Activated naive CD8-positive, alpha-beta T cell treated with anti-CD3 and anti-CD28 coated beads for 36 hours (primary cell): ENCODE data around the gene TTI1. TPM values are rescaled to one million over a fixed set of nuclear protein-coding genes. Genes with fewer than 3 reads are reported as not detected.

Experiments
- DNase-seq: peaks from one replicate; pipeline ENCODE4 v3.0.0; 2021
- H3K27ac Mint-ChIP-seq: one replicate; pipeline ENCODE4 v1.8.0; 2022; ENCODE audit warnings: mild to moderate bottlenecking, moderate library complexity, mixed read lengths
- H3K27me3 Mint-ChIP-seq: one replicate; pipeline ENCODE4 v1.8.0; 2022; ENCODE audit warnings: mild to moderate bottlenecking, mixed read lengths
- H3K36me3 Mint-ChIP-seq: one replicate; pipeline ENCODE4 v1.8.0; 2021; ENCODE audit warnings: mild to moderate bottlenecking, mixed read lengths
- H3K4me1 Mint-ChIP-seq: one replicate; pipeline ENCODE4 v1.8.0; 2021; ENCODE audit warnings: mixed read lengths
- H3K4me3 Mint-ChIP-seq: one replicate; pipeline ENCODE4 v1.8.0; 2022; ENCODE audit warnings: mild to moderate bottlenecking, moderate library complexity, mixed read lengths
- H3K9me3 Mint-ChIP-seq: one replicate; pipeline ENCODE4 v1.8.0; 2022; ENCODE audit warnings: mixed read lengths
- total RNA-seq, 2 experiments: library from RNA; stranded (reverse); gene quantifications; one replicate each; pipeline ENCODE4 v1.2.3, GENCODE V29; 2021

Gene TTI1
- total RNA-seq, 2 experiments from 2014 or later: 38.1 to 40.7 TPM

DNA sequence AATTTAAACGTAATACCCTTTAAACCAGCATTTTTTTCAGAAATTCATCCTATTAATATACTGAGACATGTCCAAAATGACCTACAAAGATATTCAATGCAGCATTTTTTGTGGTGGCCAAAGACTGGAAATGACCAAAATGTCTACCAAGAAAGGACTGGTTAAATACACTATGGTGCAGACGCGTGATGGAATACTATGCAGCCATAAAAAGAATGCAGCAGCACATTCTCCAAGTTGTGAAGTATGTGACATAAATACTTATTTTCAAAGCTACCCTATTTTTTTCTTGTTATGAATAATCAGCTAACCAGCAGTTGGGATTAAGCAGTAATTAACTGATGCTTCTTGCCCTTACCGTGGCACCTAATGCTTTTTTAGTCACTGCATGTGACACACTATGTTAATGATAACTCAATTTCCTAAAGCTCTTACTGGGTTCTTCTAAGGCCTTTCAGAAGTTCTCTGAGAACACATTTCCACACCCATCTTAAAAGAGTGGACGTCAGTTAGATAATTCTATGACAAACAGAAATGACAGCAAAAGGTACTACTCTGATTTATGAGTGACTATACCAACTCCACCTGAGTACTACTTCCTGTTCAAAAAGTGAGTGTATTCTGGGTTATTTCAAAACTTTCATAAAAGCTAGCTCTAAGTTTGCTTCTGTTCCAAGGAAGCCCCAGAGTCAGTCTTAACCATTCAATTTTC, 24.9 kb downstream of the TTI1 start:
- no peak for DNase-seq
- Mint-ChIP-seq H3K9me3 (no peaks in the 10 kb centered on the region), H3K27ac (no peak overlapping the region), H3K36me3 (peaks cover 38% of the 10 kb centered on the region), H3K27me3 (no peaks in the 10 kb centered on the region), H3K4me1 (peaks cover 21% of the 10 kb centered on the region), H3K4me3 (no peak overlapping the region)

- Mint-ChIP-seq H3K4me1 (peaks cover 21% of the 10 kb centered on the region), H3K4me3 (no peak overlapping the region)
These were observed 25.7 kb downstream of the TTI1 start for GRCh38 chr20:38007526-38007925.

DNA sequence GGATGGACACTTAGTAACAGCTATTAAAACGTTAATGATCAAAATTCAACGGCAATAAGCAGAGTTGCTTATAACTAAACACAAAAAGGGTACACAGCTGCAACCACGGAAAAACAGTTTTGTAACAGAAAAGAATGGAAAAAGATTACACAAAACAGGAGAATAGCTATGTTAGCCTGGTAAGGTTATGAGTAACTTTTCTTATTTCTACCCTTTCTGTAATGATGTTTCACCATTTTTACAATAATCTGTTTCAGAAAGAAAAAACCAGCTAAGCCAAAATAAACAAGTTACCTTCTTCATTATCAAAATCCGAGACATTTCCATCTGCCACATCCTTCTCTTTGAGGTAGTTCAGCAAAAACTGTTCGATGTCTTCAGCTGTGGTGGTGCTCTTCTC, 27.4 kb downstream of the TTI1 start:
- no peak overlapping the region for H3K4me3 Mint-ChIP-seq
- no peak for DNase-seq
- H3K27me3 Mint-ChIP-seq: no peaks in the 10 kb centered on the region
- H3K9me3 Mint-ChIP-seq: no peaks in the 10 kb centered on the region
- H3K4me1 Mint-ChIP-seq: peaks cover 16% of the 10 kb centered on the region
- H3K36me3 Mint-ChIP-seq: peaks cover 30% of the 10 kb centered on the region
- no peak overlapping the region for H3K27ac Mint-ChIP-seq

More at GRCh38 chr20:38007526-38007925, 25.7 kb downstream of the TTI1 start:
- H3K27ac Mint-ChIP-seq: no peak overlapping the region
- H3K9me3 Mint-ChIP-seq: no peaks in the 10 kb centered on the region
- DNase-seq: no peak
- H3K27me3 Mint-ChIP-seq: no peaks in the 10 kb centered on the region
- H3K36me3 Mint-ChIP-seq: peaks cover 33% of the 10 kb centered on the region

- no peak overlapping the region for H3K4me3 Mint-ChIP-seq
- H3K27ac Mint-ChIP-seq: no peak overlapping the region
- H3K27me3 Mint-ChIP-seq: no peaks in the 10 kb centered on the region
- peaks cover 37% of the 10 kb centered on the region for H3K36me3 Mint-ChIP-seq
- no peak for DNase-seq
- no peaks in the 10 kb centered on the region for H3K9me3 Mint-ChIP-seq
- peaks cover 13% of the 10 kb centered on the region for H3K4me1 Mint-ChIP-seq
These were observed 28.8 kb downstream of the TTI1 start for GRCh38 chr20:38004416-38004815.

DNA sequence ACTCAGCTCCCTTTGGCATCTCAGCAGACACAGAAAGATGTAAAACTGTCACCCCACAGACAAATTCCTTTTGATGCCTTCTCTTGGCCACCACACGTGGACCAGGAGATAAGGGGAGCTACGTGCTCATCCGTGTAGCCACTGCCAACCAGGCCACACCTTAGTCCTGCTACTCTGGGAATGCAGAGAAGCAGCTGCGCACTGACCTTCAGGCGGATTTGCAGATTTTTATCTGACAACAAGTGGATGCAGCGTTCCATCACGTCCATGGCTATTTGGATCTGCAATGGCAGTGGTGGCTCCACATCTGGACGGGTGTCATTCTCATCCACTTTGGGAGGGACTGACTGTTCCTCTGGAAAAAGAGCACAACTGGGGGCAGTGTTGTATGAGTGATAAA, 30.8 kb downstream of the TTI1 start:
- H3K4me1 Mint-ChIP-seq: peaks cover 13% of the 10 kb centered on the region
- no peaks in the 10 kb centered on the region for H3K27me3 Mint-ChIP-seq
- no peak overlapping the region for H3K27ac Mint-ChIP-seq
- H3K4me3 Mint-ChIP-seq: no peak overlapping the region
- DNase-seq: no peak
- no peaks in the 10 kb centered on the region for H3K9me3 Mint-ChIP-seq
- H3K36me3 Mint-ChIP-seq: peaks cover 30% of the 10 kb centered on the region

- no peaks in the 10 kb centered on the region for H3K27me3 Mint-ChIP-seq
- no peaks in the 10 kb centered on the region for H3K9me3 Mint-ChIP-seq
- DNase-seq: no peak
- no peak overlapping the region for H3K27ac Mint-ChIP-seq
- H3K4me1 Mint-ChIP-seq: peaks cover 11% of the 10 kb centered on the region
- H3K36me3 Mint-ChIP-seq: peaks cover 33% of the 10 kb centered on the region
- H3K4me3 Mint-ChIP-seq: no peak overlapping the region
These were observed 31.3 kb downstream of the TTI1 start for GRCh38 chr20:38001981-38002380.

- peaks cover 7% of the 10 kb centered on the region for H3K4me1 Mint-ChIP-seq
- H3K36me3 Mint-ChIP-seq: peaks cover 29% of the 10 kb centered on the region
- H3K9me3 Mint-ChIP-seq: no peaks in the 10 kb centered on the region
- H3K27me3 Mint-ChIP-seq: no peaks in the 10 kb centered on the region
- no peak overlapping the region for H3K4me3 Mint-ChIP-seq
- no peak overlapping the region for H3K27ac Mint-ChIP-seq
- no peak for DNase-seq
These were observed 31.9 kb downstream of the TTI1 start for GRCh38 chr20:38001173-38001875.

DNA sequence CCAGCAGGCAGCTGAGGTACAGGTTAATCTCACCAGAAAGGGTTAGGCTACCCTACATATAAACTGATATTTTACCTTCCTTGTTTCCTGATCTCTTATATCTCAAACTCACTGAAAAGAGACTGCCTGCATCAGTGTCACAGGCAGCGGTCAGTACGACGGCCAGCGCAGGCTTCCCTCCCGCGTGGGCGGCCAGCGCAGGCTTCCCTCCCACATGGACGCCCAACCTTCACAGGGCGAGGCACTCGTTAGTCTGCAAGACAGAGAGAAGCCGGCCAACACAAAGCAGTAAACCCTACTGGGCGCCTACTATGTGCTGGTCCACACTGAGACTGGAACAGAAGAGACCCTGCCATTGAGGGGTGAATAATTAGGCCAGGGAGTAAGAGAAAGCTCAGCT, 33.0 kb downstream of the TTI1 start:
- Mint-ChIP-seq H3K27me3 (no peaks in the 10 kb centered on the region), H3K4me1 (no peaks in the 10 kb centered on the region), H3K9me3 (no peaks in the 10 kb centered on the region), H3K27ac (no peak overlapping the region), H3K4me3 (no peak overlapping the region), H3K36me3 (peaks cover 27% of the 10 kb centered on the region)
- DNase-seq: no peak

GRCh38 chr20:37999526-38000263, 33.6 kb downstream of the TTI1 start:
- Mint-ChIP-seq H3K4me3 (no peak overlapping the region), H3K27ac (no peak overlapping the region), H3K9me3 (no peaks in the 10 kb centered on the region), H3K27me3 (no peaks in the 10 kb centered on the region), H3K4me1 (no peaks in the 10 kb centered on the region), H3K36me3 (peaks cover 24% of the 10 kb centered on the region)
- no peak for DNase-seq

GRCh38 chr20:37997516-37997915, 35.7 kb downstream of the TTI1 start:
- Mint-ChIP-seq H3K36me3 (peaks cover 28% of the 10 kb centered on the region), H3K9me3 (no peaks in the 10 kb centered on the region), H3K27ac (no peak overlapping the region), H3K27me3 (no peaks in the 10 kb centered on the region), H3K4me3 (no peak overlapping the region), H3K4me1 (no peaks in the 10 kb centered on the region)
- no peak for DNase-seq

GRCh38 chr20:37995856-37996605, 37.2 kb downstream of the TTI1 start:
- DNase-seq: no peak
- Mint-ChIP-seq H3K36me3 (peaks cover 26% of the 10 kb centered on the region), H3K9me3 (no peaks in the 10 kb centered on the region), H3K27ac (no peak overlapping the region), H3K27me3 (no peaks in the 10 kb centered on the region), H3K4me1 (peaks cover 8% of the 10 kb centered on the region), H3K4me3 (no peak overlapping the region)

DNA sequence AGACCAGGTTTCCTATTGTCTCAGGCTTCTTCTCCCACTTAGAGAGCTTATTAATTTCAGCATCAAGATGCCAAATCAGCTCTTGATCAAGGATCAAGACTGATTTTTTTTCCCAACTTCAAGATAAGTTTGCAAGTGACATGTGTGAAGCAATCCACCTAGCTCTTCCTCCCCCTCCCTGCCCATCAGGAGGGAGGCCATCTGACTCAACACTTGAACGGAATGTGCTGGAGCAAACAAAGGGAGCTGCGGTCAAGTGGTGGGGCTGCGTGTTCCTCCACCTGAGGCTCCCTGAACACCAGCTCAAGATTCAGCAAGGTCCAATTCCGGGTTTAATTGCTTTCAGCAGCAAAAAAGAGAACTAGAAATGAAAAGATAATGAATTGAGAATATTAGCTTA, 38.7 kb downstream of the TTI1 start:
- Mint-ChIP-seq H3K4me1 (peaks cover 18% of the 10 kb centered on the region), H3K27ac (no peak overlapping the region), H3K4me3 (no peak overlapping the region), H3K27me3 (no peaks in the 10 kb centered on the region), H3K36me3 (peaks cover 19% of the 10 kb centered on the region), H3K9me3 (no peaks in the 10 kb centered on the region)
- no peak for DNase-seq

GRCh38 chr20:37992802-37993409, 40.4 kb downstream of the TTI1 start:
- H3K9me3 Mint-ChIP-seq: no peaks in the 10 kb centered on the region
- no peak overlapping the region for H3K27ac Mint-ChIP-seq
- peaks cover 23% of the 10 kb centered on the region for H3K36me3 Mint-ChIP-seq
- H3K4me3 Mint-ChIP-seq: no peak overlapping the region
- peaks cover 18% of the 10 kb centered on the region for H3K4me1 Mint-ChIP-seq
- no peak for DNase-seq
- H3K27me3 Mint-ChIP-seq: no peaks in the 10 kb centered on the region

DNA sequence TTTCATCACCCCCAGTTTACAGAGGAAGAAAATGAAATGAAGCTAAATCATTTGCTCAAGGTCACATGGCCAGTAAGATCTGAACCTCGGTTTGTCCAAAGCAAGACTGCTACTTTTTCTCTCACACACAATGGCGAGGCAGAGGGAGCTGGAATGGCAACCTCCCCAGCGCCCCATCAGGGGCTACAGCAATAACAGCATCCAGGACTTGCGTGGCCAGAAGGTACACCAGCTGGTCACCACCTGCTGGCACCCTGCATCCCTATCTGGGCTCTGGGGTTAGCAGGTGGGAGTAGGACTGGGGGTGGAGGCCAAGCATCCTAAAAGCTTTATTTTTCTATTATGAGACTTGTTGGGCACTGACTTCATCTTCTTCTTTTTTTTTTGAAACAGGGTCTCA, 41.3 kb downstream of the TTI1 start:
- Mint-ChIP-seq H3K27ac (no peak overlapping the region), H3K36me3 (peaks cover 22% of the 10 kb centered on the region), H3K4me3 (no peak overlapping the region)

More for the DNA sequence above, 41.3 kb downstream of the TTI1 start:
- no peaks in the 10 kb centered on the region for H3K9me3 Mint-ChIP-seq
- DNase-seq: no peak
- peaks cover 18% of the 10 kb centered on the region for H3K4me1 Mint-ChIP-seq
- H3K27me3 Mint-ChIP-seq: no peaks in the 10 kb centered on the region
